B cell (primary cell): Measurements from ENCODE around the gene PLEKHA7. TPM values are rescaled to one million over a fixed set of nuclear protein-coding genes. Genes with fewer than 3 reads are reported as not detected.

Experiments
- ATAC-seq: fragments of 200-7000 bp; cut with Tn5 transposase; one replicate; pipeline ENCODE4 v1.10.0; 2021; ENCODE audit warnings: low read depth, mild to moderate bottlenecking, moderate number of reproducible peaks, moderate library complexity
- CTCF ChIA-PET: fragments of 350-600 bp; sonication (Branson Sonifier 250); formaldehyde crosslinking; loops from one replicate; lab custom pipeline; 2021; ENCODE audit warnings: antibody characterized with exemption, inconsistent platforms; lab: Charles Lee
- POLR2A ChIA-PET: fragments of 350-600 bp; sonication (Branson Sonifier 250); formaldehyde crosslinking; loops from one replicate; lab custom pipeline; 2021; ENCODE audit warnings: antibody characterized with exemption; lab: Charles Lee
- DNase-seq: peaks from one replicate; pipeline ENCODE4 v3.0.0; 2013
- H2AFZ ChIP-seq: 2 replicates; pipeline ENCODE4 v1.6.1; 2012; ENCODE audit warnings: mild to moderate bottlenecking, low read depth, low read length; ENCODE audit not compliant: insufficient read depth, poor library complexity, severe bottlenecking
- H3K27ac ChIP-seq, 2 donors: 1 replicate in 1 of 2; 2 replicates in 1 of 2; pipeline ENCODE4 v1.5.1; 2012 to 2013; ENCODE audit warnings: low read length in 2 of 2, mild to moderate bottlenecking in 2 of 2, moderate library complexity in 1 of 2
- H3K27me3 ChIP-seq, 4 experiments: fragments of 200-600 bp in 1 of 4; sonication (generic) in 1 of 4; replicated peaks in 1 of 4; 1 replicate in 2 of 4; 2 replicates in 2 of 4; pipeline versions ENCODE4 v1.6.1 to v1.7.0; 2013 to 2016; ENCODE audit warnings: low read length in 3 of 4, mild to moderate bottlenecking in 2 of 4, mixed read lengths in 1 of 4, moderate library complexity in 1 of 4; ENCODE audit not compliant: insufficient read depth in 4 of 4, control insufficient read depth in 3 of 4; ENCODE audit errors: control extremely low read depth in 1 of 4
- H3K36me3 ChIP-seq, 2 experiments: replicated peaks in 1 of 2; 1 replicate in 1 of 2; 2 replicates in 1 of 2; pipeline versions ENCODE4 v1.6.1 to v1.7.1; 2013; ENCODE audit warnings: low read length in 1 of 2; ENCODE audit not compliant: insufficient read depth in 2 of 2, control insufficient read depth in 1 of 2; ENCODE audit errors: control extremely low read depth in 1 of 2, extremely low read depth in 1 of 2
- H3K4me1 ChIP-seq, 2 donors: fragments of 200-600 bp in 1 of 2; sonication (generic) in 1 of 2; 1 replicate in 1 of 2; 2 replicates in 1 of 2; pipeline versions ENCODE4 v1.5.1 to v1.6.1; 2013 to 2017; ENCODE audit warnings: low read length in 2 of 2; ENCODE audit not compliant: control insufficient read depth in 2 of 2, insufficient read depth in 2 of 2
- H3K4me2 ChIP-seq: replicated peaks from 2 replicates; pipeline ENCODE3; 2012; ENCODE audit warnings: mild to moderate bottlenecking, low read depth, low read length; ENCODE audit not compliant: poor library complexity, severe bottlenecking
- H3K4me3 ChIP-seq, 5 experiments: fragments of 200-600 bp in 1 of 5; sonication (generic) in 1 of 5; 1 replicate in 3 of 5; 2 replicates in 2 of 5; pipeline versions ENCODE4 v1.5.1 to v1.7.0; 2011 to 2016; ENCODE audit warnings: low read length in 4 of 5, mild to moderate bottlenecking in 4 of 5, low read depth in 2 of 5, control low read depth in 1 of 5, moderate library complexity in 1 of 5; ENCODE audit not compliant: insufficient read depth in 1 of 5; ENCODE audit errors: control extremely low read depth in 1 of 5, extremely low read depth in 1 of 5
- H3K79me2 ChIP-seq: fragments of 200-600 bp; sonication (generic); one replicate; pipeline ENCODE4 v1.6.0; 2016; ENCODE audit warnings: low read length; ENCODE audit not compliant: control insufficient read depth, insufficient read depth
- H3K9ac ChIP-seq: fragments of 200-600 bp; sonication (generic); 2 replicates; pipeline ENCODE4 v1.6.1; 2017; ENCODE audit warnings: mild to moderate bottlenecking, low read length, moderate library complexity
- H3K9me3 ChIP-seq, 3 donors: one replicate each; pipeline versions ENCODE4 v1.6.1 to v1.7.1; 2013; ENCODE audit warnings: low read length in 2 of 3; ENCODE audit not compliant: control insufficient read depth in 2 of 3, insufficient read depth in 1 of 3; ENCODE audit errors: control extremely low read depth in 1 of 3
- H4K20me1 ChIP-seq: 2 replicates; pipeline ENCODE4 v1.6.0; 2012; ENCODE audit warnings: mild to moderate bottlenecking, low read length; ENCODE audit not compliant: insufficient read depth, control insufficient read depth, poor library complexity, severe bottlenecking
- H3K27ac Mint-ChIP-seq: one replicate; pipeline ENCODE4 v1.8.0; 2021; ENCODE audit warnings: mixed read lengths
- H3K27me3 Mint-ChIP-seq: one replicate; pipeline ENCODE4 v1.8.0; 2021; ENCODE audit warnings: mixed read lengths
- H3K4me1 Mint-ChIP-seq: one replicate; pipeline ENCODE4 v1.8.0; 2021; ENCODE audit warnings: mixed read lengths
- H3K4me3 Mint-ChIP-seq: one replicate; pipeline ENCODE4 v1.8.0; 2021; ENCODE audit warnings: mixed read lengths
- H3K9me3 Mint-ChIP-seq: one replicate; pipeline ENCODE4 v1.8.0; 2022; ENCODE audit warnings: mixed read lengths; ENCODE audit not compliant: insufficient read depth
- CTCF ChIP-seq: fragments of 200-600 bp; IDR thresholded peaks from one replicate; pipeline ENCODE4 v1.8.0; 2022; ENCODE audit warnings: antibody characterized with exemption, mild to moderate bottlenecking
- EZH2 ChIP-seq: IDR thresholded peaks from 2 replicates; pipeline ENCODE4 v1.6.1; 2012; ENCODE audit warnings: borderline replicate concordance, low read depth, mild to moderate bottlenecking, moderate library complexity, low read length; ENCODE audit not compliant: insufficient read depth, poor library complexity, severe bottlenecking
- intact Hi-C: fragments of 100-400 bp; cut with micrococcal nuclease; formaldehyde crosslinking; loops from one replicate; pipeline ENCODE4 v1.10.0; 2022
- polyA plus RNA-seq: library from polyadenylated mRNA; depleted of rRNA; stranded (reverse); fragments of >200 nt; gene quantifications from 2 replicates; pipeline ENCODE4 v1.2.3, GENCODE V29; 2012
- total RNA-seq, 2 donors: library from RNA; stranded (reverse); fragments of 120-200 nt in 1 of 2; gene quantifications; 1 replicate in 1 of 2; 2 replicates in 1 of 2; pipeline versions ENCODE4 v1.2.3 to v1.2.4, GENCODE V29; 2013 to 2022

PLEKHA7 gene
- total and polyA plus RNA-seq, 2 donors (not counting 1 experiment from before 2014, with no cell fraction given), result 1.7 to 8.2 TPM

GRCh38 chr11:16900491-16900890, 113.7 kb downstream of the PLEKHA7 start:
- Mint-ChIP-seq H3K4me3 (no peak overlapping the region), H3K9me3 (no peaks in the 10 kb centered on the region), H3K4me1 (peaks cover 42% of the 10 kb centered on the region), H3K27ac (no peak overlapping the region), H3K27me3 (no peaks in the 10 kb centered on the region)
- intact Hi-C loops, result no loop called here
- peaks cover 22 to 31% of the 10 kb centered on the region in 2 donors for H3K4me1 ChIP-seq
- ATAC-seq (no peak), DNase-seq (no peak)
- no peaks in the 10 kb centered on the region for H3K36me3 ChIP-seq
- H3K27ac ChIP-seq, result no peak overlapping the region
- H2AFZ ChIP-seq, result no peak overlapping the region
- POLR2A ChIA-PET, result no interaction called here
- no peak overlapping the region for H3K9ac ChIP-seq
- no peaks in the 10 kb centered on the region for H3K9me3 ChIP-seq
- no peak overlapping the region for H3K4me3 ChIP-seq
- no peaks in the 10 kb centered on the region for H4K20me1 ChIP-seq
- no peaks in the 10 kb centered on the region for H3K27me3 ChIP-seq
- H3K4me2 ChIP-seq, result no peak overlapping the region
- H3K79me2 ChIP-seq, result no peaks in the 10 kb centered on the region
- TF ChIP-seq EZH2 (no peak), CTCF (no peak)
- CTCF ChIA-PET, result no interaction called here

GRCh38 chr11:16899708-16900303, 114.4 kb downstream of the PLEKHA7 start:
- Mint-ChIP-seq H3K4me1 (peaks cover 42% of the 10 kb centered on the region), H3K4me3 (no peak overlapping the region), H3K9me3 (no peaks in the 10 kb centered on the region), H3K27me3 (no peaks in the 10 kb centered on the region), H3K27ac (peak overlapping the region; percentile 5)
- DNase-seq, result no peak
- POLR2A ChIA-PET, result no interaction called here
- H3K9me3 ChIP-seq, result no peaks in the 10 kb centered on the region
- no peak overlapping the region for H3K27ac ChIP-seq
- no peaks in the 10 kb centered on the region for H3K79me2 ChIP-seq
- ATAC-seq, result no peak
- no peak overlapping the region for H3K4me3 ChIP-seq
- CTCF ChIA-PET, result no interaction called here
- no peaks in the 10 kb centered on the region for H3K27me3 ChIP-seq
- TF ChIP-seq EZH2 (no peak), CTCF (no peak)
- H2AFZ ChIP-seq, result no peak overlapping the region
- H3K4me2 ChIP-seq, result no peak overlapping the region
- peaks cover 22 to 31% of the 10 kb centered on the region in 2 donors for H3K4me1 ChIP-seq
- H3K36me3 ChIP-seq, result no peaks in the 10 kb centered on the region
- no peaks in the 10 kb centered on the region for H4K20me1 ChIP-seq
- intact Hi-C loops, result no loop called here
- H3K9ac ChIP-seq, result no peak overlapping the region
